ENCODE results near the gene EI24.

Gene EI24

DNA sequence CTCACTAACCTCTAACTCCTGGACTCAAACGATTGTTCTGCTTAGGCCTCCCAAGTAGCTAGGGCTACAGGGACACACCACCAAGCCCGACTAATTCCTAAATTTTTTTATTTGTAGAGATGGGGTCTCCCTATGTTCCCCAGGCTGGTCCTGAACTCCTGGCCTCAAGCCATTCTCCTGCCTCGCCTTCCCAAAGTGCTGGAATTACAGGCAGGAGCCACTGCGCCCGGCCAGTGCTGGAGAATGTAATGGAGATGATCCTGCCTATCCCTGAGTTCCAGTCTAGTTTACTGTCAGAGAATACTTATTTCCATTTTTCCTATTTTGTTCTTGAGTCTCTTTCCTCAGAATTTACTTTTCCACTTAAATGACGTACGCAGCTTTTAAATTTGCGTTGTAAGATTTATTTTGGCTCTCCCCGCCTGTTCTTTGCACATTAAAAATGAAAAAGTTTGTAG lies 55.5 kb downstream of the EI24 start, which contains the start of gene CHEK1:
TSS of gene CHEK1 (plus strand) at position 408 of the 458 bp plus-strand sequence. CDS start 1,606 bp downstream, outside the sequence.
- H3K27me3 ChIP-seq (ENCODE audit: low read length): no peaks in the 10 kb centered on the region
- TF ChIP-seq, protein P1, sequence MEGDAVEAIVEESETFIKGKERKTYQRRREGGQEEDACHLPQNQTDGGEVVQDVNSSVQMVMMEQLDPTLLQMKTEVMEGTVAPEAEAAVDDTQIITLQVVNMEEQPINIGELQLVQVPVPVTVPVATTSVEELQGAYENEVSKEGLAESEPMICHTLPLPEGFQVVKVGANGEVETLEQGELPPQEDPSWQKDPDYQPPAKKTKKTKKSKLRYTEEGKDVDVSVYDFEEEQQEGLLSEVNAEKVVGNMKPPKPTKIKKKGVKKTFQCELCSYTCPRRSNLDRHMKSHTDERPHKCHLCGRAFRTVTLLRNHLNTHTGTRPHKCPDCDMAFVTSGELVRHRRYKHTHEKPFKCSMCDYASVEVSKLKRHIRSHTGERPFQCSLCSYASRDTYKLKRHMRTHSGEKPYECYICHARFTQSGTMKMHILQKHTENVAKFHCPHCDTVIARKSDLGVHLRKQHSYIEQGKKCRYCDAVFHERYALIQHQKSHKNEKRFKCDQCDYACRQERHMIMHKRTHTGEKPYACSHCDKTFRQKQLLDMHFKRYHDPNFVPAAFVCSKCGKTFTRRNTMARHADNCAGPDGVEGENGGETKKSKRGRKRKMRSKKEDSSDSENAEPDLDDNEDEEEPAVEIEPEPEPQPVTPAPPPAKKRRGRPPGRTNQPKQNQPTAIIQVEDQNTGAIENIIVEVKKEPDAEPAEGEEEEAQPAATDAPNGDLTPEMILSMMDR (IDR thresholded peaks at IDR 0.05; ENCODE audit: insufficient read depth, low read length, poor library complexity, severe bottlenecking): no peak
- peak within 1 kb of the TSS; percentile 90 for H3K27ac ChIP-seq (ENCODE audit: low read depth, low read length)
- peaks cover 32% of the 10 kb centered on the region for H3K79me2 ChIP-seq (ENCODE audit: insufficient read depth, low read length)
- peaks cover 5% of the 10 kb centered on the region; the same call in 1 of the 2 replicates for H3F3A ChIP-seq (ENCODE audit: insufficient read depth)
- peak within 1 kb of the TSS; percentile 89 for H3K9ac ChIP-seq (ENCODE audit: low read length)
- no peaks in the 10 kb centered on the region for H3K9me3 ChIP-seq (ENCODE audit: insufficient read depth, low read length)
- no peaks in the 10 kb centered on the region for H4K20me1 ChIP-seq (ENCODE audit: low read depth, low read length)
- H3K4me2 ChIP-seq (ENCODE audit: low read depth, low read length, poor library complexity, severe bottlenecking): peak within 1 kb of the TSS; percentile 90
- H3K4me3 ChIP-seq (ENCODE audit: insufficient read depth, low read length, poor library complexity, severe bottlenecking): peak within 1 kb of the TSS; percentile 83
- H3K9me2 ChIP-seq (replicated peaks; ENCODE audit: insufficient read depth, low read length): no peaks in the 10 kb centered on the region
- H3K36me3 ChIP-seq (ENCODE audit: low read length): peaks cover 8% of the 10 kb centered on the region; the same call in 1 of the 2 replicates
- peak within 1 kb of the TSS; percentile 29 for H2AFZ ChIP-seq (ENCODE audit: low read depth, low read length, severe bottlenecking)

DNA sequence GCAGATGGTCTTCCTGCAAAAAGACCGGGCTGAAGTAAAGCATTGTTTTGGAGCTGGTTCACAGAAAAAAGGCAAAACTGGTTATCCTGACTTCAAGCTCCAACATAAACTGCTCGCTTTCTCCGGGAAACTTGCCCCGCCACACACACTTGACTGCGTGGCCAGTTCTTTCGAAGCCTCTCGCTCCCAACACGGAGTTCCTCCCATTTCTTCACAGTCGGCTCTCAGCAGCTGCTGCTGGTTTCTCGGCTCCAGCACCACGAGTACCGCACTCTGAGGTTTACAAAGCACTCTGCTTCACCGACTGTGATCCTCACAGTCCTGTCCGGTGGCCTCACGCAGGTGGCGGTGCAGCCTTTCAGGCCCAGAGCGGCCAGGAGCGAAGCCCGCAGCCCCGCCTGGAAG lies 56.0 kb downstream of the EI24 start:
- peaks cover 8% of the 10 kb centered on the region; the same call in 1 of the 2 replicates for H3K36me3 ChIP-seq (ENCODE audit: low read length)
- H3K4me2 ChIP-seq (ENCODE audit: low read depth, low read length, poor library complexity, severe bottlenecking): peak overlapping the region; percentile 90
- H2AFZ ChIP-seq (ENCODE audit: low read depth, low read length, severe bottlenecking): no peak overlapping the region
- no peaks in the 10 kb centered on the region for H4K20me1 ChIP-seq (ENCODE audit: low read depth, low read length)
- H3K27ac ChIP-seq (ENCODE audit: low read depth, low read length): peak overlapping the region; percentile 90
- H3F3A ChIP-seq (ENCODE audit: insufficient read depth): peaks cover 5% of the 10 kb centered on the region; the same call in 1 of the 2 replicates
- no peaks in the 10 kb centered on the region for H3K27me3 ChIP-seq (ENCODE audit: low read length)
- TF ChIP-seq EZH2phosphoT487 (conservative IDR thresholded peaks at IDR 0.05; ENCODE audit: low read length): no peak
- TF ChIP-seq, protein P1 (IDR thresholded peaks at IDR 0.05; ENCODE audit: insufficient read depth, low read length, poor library complexity, severe bottlenecking): no peak
- H3K9me3 ChIP-seq (ENCODE audit: insufficient read depth, low read length): no peaks in the 10 kb centered on the region
- peak overlapping the region; percentile 83 for H3K4me3 ChIP-seq (ENCODE audit: insufficient read depth, low read length, poor library complexity, severe bottlenecking)
- peaks cover 33% of the 10 kb centered on the region for H3K79me2 ChIP-seq (ENCODE audit: insufficient read depth, low read length)
- no peaks in the 10 kb centered on the region for H3K9me2 ChIP-seq (replicated peaks; ENCODE audit: insufficient read depth, low read length)
- H3K9ac ChIP-seq (ENCODE audit: low read length): peak overlapping the region; percentile 89

DNA sequence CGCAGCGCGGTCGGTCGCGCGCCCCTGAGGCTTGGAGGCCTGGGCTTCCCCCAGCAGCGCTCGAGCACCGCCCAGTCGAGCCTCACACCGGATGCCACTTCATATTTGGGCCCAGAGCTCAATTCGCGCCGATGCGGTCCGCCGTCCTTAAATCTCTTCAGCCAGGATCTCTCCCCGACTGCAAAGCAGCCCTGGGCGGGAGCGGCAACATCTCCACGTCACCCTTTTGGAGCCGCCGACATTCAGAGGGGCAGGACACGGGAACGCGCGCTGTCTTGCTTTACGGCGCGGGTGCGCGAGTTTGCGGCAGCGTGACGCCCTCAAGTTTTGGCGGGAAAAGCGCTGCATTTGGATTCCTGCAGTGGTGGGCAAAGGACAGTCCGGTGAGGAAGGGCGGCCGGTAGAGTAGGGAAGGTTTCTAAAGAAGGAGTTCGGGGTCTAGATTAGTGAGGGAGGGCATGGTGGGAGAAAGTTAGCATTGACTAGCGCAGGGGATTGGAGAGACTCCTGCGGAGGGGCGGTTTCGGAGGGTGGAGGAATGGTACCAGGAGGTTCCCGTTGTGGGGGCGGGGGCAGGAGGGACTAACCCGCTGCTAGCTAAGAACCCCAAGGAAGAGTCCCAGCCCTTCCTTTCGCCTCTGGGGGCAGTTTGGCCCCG lies 56.5 kb downstream of the EI24 start:
- Histone ChIP-seq H3F3A (ENCODE audit: insufficient read depth) (peaks cover 5% of the 10 kb centered on the region; the same call in 1 of the 2 replicates), H3K27ac (ENCODE audit: low read depth, low read length) (peak overlapping the region; percentile 90), H3K27me3 (ENCODE audit: low read length) (no peaks in the 10 kb centered on the region), H3K4me3 (ENCODE audit: insufficient read depth, low read length, poor library complexity, severe bottlenecking) (peak overlapping the region; percentile 83), H2AFZ (ENCODE audit: low read depth, low read length, severe bottlenecking) (peak overlapping the region; percentile 29), H3K9me2 (replicated peaks; ENCODE audit: insufficient read depth, low read length) (no peaks in the 10 kb centered on the region), H3K79me2 (ENCODE audit: insufficient read depth, low read length) (peaks cover 33% of the 10 kb centered on the region), H4K20me1 (ENCODE audit: low read depth, low read length) (no peaks in the 10 kb centered on the region), H3K9me3 (ENCODE audit: insufficient read depth, low read length) (no peaks in the 10 kb centered on the region), H3K36me3 (ENCODE audit: low read length) (peaks cover 8% of the 10 kb centered on the region; the same call in 1 of the 2 replicates), H3K4me2 (ENCODE audit: low read depth, low read length, poor library complexity, severe bottlenecking) (peak overlapping the region; percentile 90), H3K9ac (ENCODE audit: low read length) (peak overlapping the region; percentile 89)
- no peak for TF ChIP-seq EZH2phosphoT487 (conservative IDR thresholded peaks at IDR 0.05; ENCODE audit: low read length)
- TF ChIP-seq, protein P1 (IDR thresholded peaks at IDR 0.05; ENCODE audit: insufficient read depth, low read length, poor library complexity, severe bottlenecking): no peak
